CD4-positive, alpha-beta T cell treated with Interleukin-12 subunit alpha and Interleukin-12 subunit beta, for 1 hour (primary cell): ENCODE results near the gene ACOT7.

Experiments used
- DNase-seq: peaks from one replicate; pipeline ENCODE4 v3.0.0-alpha.2; 2020

ACOT7 gene

DNA sequence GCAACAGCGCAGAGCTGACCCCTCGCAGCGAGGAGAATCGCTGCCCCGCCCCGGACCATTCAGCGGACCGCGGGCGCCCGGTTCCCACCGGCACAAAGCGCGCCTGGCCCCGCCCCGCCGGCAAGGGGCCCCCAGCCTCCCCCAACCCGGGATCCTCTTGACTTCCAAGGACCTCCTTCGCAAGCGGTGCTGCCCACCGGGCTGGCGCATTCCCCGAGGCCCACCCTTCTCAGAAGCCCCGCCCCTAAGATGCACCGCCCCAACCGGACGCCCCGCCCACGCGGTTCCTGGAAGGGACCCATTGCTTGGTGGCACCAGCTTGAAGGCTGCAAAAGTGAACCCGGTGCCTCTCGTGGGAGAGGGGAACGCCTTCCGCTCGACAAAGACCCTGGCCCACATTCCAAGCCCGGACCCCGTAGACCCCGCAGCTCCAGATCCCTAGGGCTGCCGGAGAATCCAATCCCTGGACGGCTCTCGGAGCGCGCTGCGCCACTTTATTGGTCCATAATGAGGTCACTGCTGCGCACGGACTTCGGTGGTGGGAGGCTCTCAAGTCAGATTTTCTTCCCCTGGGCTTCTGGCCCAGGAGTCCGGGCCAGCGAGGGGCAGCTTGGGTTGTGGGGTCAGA, 147.6 kb downstream of the ACOT7 start:
- DNase-seq, result peak; percentile 41

DNA sequence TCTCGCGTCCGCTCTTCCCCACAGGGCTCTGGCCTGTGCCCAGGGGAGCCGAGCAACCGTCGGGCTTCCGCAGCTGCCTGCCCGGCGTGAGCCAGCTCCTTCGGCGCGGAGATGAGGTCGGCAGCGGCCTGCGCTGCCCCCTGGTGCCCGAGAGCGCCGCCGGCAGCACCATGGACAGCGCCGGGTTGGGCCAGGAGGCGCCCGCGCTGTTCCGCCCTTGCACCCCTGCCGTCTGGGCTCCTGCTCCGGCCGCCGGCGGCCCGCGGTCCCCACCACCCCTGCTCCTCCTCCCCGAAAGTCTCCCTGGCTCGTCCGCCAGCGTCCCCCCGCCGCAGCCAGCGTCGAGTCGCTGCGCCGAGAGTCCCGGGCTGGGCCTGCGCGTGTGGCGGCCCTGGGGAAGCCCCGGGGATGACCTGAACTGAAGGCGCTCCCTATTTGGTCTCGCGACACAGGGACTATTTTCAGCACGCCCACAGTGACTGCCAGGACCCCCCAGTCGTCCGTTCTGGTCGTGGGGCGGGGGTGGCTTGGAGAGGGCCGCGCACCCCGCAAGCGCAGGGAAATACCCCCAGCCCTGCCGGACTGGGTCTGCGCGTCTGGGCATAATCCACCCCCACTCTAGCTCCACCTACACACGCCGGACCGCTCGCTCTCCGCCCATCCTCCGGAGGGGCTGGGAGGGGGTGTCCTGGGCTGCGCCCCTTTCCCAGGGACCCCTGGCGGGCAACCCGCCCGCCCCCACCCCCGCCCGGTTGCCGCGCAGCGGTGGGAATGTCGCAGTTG, 148.3 kb downstream of the ACOT7 start:
- DNase-seq, result peak; percentile 83

DNA sequence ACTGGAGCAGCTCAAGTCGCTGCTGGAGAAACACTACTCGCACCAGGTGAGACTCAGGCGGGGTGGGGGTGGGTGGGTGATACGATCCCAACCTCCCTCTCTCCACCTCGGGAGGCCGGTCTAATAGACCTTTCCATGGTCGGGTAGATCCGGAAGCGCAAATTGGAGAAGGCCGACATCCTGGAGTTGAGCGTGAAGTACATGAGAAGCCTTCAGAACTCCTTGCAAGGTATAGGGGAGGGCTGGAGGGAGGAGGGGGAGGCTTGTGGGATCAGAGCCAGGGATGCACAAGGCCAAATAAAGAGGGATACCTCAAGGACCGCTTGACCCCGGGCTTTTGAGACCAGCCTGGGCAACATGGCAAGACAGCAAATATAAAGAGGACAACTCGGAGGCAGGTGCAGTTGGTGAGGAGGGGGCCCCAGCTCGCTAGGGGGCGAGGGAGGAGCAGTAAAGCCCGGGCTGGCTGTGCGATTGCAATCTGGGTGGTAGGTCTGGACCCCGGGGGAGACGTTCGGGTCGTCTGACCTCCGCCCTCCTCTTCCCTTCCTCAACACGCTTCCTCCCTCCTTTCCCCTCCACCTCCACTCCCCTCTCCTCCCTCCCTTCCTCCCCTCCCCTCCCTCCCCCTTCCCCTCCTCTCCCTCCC, 149.0 kb downstream of the ACOT7 start:
- no peak for DNase-seq

DNA sequence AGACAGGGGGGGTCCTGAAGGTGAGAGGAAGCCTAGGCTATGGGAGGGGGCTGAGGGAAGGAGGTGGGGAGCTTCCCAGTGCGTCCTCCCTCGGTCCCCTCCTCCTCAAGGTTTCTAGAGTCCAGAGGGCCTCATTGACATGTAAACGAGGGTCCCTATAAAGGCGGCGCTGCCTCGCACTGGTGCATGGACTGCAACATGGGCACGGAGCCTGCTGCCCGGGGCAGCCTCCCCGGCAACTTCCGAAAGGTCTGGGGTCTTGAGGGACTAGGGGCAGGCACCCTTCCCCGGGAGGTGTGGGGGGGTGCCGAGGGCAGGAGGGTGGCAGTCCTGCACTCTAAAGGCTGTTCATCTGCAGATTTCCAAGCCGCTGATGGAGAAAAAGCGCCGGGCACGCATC, 149.6 kb downstream of the ACOT7 start, which contains the start of gene HES3:
Gene HES3, plus strand, starts transcription at position 187 of the 400 bp plus-strand sequence. Its CDS starts 187 bp downstream, at position 374.
- no peak for DNase-seq

DNA sequence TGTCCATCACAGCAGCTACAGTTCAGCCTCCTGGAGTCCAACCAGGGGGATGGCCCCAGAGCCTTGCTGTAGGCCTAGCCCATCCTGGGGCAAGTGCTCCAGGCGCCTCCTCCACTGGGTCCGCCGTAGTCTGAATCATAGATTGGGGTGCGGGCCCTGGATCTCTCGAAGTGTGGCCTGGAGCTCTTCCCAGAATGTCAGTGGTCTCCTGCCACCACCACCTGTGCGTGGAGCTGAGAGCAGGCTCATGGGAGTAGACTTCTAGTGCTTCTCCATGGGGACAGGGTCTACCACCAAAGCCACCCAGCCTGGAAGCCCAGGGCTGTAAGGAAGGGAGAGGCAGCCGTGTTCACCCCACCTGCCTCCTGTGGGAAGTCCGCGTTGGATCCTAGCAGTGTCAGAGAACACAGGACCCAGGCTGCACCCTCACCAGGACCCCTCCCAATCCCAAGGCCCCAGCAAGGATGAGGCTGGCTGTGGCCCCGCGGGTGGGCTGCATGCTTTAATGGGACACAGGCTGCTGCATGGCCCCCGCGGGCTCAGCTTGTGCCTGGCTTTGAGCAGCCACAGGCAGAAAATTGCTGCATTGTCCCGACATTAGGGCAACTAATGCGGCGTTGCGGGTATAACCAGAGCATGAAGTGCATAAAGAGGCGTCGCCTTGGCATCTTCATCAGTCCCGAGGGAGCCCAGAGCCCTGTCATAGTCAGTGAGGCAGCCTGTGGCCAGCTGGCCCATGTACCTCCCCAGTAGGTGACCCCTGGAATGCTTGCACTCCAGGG, 150.3 kb downstream of the ACOT7 start:
- DNase-seq, result no peak

DNA sequence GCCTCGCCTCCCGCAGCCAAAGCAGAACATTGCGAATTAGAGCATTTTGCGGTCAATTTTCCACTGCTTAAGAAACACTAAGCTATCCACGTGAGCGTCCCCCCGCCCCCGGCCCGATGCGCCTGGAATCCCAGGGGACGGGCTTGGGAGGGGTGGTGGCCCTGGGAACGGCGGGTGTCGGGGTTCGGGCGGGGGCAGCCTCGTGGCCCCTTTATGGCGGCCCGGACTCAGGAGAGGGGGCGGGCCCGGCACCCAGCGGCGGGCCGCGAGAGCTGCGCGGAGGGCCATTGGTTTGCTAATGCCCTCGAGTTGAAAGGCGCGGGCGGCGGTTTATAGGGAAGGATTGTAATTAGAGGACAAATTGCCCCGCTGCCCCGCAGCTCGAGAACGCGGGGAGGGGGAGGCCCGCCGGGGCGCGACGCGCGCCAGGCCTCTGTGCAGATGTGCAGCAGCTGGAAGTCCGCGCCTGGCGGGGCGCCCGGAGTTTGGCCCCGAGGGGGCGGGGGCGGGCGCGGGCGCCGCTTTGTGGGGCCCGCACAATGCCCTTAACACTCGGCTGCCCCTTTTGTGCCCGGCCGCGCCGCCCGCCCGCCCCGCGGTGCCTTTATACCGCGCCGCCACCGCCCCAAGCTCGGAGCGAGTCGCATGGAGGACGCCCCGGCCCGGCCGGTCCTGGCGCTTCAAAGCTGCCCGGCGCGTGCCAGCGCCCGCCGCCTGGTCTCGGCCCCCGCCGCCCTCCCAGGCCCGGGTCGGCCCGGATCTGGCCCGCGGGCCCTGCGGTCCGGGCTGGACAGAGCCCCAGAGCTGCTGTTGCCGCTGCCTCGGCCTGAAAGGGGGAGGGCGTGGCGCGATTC, 151.5 kb downstream of the ACOT7 start:
- DNase-seq, result no peak

DNA sequence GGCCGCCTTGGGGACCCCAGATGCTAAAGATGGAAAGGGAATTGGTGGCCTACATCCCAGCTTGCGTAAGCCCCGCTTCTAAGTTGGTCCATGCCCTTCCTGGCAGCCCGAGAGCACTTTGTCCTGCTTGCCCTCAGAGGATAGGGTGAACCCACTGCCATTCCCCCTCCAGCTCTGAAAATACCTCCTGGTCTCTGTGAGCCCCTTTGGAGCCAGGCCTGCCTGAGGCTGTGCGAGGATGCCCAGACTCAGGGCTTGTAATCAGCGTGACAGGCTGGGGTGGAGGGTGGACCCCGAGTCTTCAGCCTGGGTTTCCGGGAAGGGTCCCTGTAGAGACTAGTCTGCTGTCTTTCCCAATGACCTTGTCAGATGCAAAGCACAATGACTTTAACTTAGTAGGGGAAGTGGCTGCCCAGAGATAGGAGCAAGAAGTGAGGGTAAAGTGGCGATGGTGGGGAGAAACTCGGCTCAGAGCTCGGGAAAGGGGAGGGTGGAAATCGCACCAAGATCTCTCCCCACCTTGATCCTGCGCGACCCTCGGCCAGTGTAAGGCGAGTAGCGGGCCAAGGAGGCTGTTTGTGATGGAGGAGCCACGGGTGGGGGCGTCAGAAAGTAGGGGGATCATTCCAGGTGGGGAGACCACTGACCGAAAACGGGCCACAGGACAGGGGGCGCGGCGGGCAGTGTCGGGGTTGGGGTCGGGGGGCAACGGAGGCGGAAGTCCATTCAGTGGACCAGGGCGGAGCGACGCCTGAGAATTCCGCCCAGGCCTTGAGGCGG, 152.3 kb downstream of the ACOT7 start:
- DNase-seq, result no peak

DNA sequence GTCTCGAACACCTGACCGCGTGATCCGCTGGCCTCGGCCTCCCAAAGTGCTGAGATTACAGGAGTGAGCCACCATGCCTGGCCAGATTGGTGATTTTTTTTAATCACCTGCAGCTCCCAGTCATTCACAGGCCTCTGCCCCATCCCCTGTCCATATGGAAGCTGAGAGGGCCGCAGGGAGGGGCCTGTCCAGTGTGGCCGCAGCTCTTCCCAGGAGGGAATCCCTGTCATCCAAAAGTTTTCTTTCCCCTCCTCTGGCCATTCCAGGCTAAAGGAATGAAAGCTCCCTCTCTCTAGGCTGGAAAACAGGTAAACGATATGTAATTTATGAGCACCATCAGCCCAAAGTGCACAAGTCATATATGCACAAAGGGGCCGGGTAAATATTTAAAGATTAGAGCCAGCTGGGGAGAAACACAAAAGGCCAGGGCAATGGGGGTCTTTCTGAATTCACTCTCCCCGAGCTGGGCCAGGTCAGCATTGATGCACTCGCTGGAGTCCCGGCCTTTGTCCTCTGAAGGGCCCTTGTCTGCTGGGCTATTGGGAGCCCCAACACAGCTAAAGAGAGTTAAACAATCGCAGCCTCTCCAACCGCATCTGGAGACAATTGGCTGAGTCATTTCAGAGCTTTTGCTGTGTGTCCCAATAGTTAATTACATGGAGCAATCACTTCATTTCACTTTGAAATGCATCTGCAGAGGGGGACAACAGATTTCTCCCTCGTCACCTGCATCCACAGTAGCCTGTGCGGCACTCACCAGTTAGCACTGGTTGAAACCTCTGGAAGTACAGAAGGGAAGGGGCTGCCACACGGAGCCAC, 153.4 kb downstream of the ACOT7 start:
- DNase-seq, result no peak

DNA sequence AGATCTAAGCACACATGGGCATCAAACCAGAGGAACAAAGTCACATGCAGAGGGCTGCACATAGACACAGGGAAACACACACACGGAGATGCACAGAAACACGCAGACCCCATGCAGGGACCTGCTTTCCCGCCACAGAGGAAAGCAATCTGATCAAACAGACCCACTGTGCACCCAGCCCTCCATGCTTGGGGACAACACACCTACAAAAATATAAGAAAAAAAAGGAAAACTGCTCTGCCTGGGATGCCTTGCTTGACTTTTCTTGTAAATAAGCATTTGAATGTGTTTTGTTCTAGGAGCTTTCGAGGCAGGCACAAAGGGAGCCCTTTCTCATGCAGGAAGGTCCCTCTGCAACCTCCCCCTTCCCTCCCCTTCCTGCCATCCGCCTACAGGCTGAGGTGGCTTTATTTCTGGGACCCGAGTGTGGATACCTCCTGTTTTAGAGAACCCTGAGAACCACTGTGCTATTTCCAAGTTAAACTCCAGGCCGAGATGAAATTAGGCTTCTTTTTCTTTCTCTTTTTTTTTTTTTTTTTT, 154.3 kb downstream of the ACOT7 start:
- DNase-seq, result no peak

DNA sequence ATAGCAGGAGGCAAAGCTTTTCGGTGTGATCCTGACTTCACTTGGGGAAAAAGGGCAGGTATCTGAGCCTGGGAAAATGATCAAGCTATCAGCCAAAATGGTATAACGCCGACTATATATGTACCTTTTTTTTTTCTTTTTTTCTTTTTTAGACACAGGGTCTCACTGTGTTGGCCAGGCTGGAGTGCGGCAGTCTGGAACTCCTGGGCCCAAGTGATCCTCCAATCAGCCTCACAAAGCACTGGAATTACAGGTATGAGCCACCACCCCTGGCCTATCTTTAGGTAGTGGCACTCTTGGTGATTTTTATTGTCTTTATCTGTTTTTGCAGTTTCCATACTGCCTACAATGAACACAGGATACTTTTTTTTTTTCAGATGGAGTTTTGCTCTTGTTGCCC, 156.5 kb downstream of the ACOT7 start:
- DNase-seq, result no peak

DNA sequence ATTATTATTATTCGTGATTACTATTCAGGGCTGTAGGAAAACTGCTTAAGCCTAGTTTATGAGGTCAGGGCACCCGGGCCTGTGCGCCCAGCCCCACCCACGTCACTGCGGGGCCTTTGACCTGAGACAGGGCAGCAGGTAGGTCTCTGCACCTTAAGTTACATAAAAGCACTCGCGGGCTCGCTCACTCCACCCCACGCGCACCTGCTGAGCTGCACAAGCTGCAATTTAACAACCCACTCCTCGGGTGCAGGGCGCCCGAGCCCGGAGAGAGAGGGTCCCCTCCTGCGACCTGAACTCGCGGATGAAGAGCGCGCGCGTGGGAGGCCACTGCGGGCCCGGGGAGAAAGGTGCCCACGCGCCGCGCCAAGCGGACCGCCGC, 158.3 kb downstream of the ACOT7 start:
- DNase-seq, result peak; percentile 9

DNA sequence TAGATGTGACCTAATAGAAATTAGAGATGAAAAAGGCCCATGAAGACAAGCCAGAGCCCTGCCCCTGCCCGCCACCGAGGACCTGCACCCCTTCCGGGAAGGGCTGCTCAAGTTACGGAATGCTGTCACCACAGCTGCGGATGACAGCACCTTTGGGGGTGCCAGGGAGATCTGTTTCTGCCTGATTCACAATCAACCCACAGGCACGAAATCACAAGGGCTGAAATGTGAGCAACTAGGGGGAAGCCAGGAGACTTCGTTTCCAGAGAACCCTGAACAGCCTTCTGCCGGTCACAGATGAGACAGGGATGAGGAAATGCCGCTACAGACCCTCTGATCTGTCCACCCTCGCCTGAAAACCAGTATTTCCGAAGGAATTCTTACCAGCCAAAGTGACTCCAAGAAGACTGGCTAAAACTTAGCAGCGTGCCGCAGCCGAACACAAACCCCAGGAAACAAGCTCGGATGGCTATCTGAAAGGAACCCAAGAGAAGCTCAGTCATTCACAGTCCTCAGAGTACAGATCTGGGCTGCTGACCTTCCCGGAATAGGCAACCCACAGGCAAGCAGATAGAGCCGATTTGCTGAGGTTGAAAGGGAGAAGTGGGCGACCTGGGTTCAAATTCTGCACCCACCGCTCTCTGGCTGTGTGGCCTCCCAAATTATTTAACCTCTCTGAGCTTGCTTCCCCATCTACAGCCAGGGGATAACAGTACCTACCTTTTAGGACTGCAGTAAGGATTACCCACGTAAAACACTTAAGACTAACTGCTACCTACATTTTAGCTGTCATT, 158.9 kb downstream of the ACOT7 start:
- DNase-seq, result no peak

DNA sequence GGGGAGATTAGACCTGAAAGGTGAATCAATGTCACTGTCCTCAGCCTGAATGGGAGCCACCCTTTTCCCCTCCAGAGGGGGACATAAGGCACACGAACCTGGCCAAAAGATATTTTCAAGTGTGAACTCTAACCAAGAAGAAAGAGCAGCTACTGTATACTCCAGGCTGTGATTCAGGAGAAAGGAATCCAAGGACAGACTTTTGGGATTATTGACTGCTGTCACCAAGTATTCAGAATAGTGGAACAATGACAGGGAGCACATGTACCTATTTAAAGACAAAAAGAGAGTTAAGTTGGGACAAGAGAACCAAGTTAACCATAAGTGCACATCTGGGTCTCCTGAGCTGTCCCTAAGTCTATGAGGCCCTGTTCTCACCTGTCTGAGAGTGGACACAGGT, 160.2 kb downstream of the ACOT7 start:
- DNase-seq, result no peak

DNA sequence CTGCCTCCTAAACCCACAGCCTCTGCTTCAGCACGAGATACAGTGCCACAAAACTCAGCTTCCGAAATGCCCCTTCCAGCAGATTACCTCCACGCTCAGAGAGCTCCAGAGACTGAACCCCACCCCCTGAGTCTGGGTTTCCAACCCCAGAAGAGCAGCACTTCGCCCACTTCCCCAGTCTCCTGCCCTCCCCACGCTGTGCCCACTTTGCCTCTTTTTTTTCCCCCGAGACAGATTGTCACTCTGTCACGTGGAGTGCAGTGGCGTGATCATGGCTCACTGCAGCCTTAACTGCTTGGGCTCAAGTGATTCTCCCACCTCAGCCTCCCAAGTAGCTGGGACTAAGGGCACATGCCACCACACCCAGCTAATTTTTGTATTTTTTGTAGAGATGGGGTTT, 167.9 kb downstream of the ACOT7 start:
- no peak for DNase-seq

DNA sequence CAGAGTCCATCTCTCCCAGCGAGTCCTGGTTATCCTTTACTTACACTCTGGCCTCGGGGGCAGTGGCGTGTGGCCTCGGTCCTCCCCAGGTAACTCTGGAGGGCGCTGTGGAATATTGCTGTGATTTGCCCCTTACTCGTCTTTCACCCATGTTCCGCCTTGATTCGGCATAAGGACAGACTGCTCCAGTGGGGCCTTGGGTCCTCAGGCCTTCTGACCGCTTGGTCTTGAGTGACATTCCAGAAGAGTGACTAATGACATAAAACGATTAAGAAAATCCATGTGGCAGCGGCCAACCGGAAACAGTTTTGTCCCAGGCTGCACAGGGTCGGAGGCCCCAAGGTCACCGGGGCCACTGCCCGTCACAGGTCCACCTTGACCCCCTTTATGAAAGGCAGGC, 168.8 kb downstream of the ACOT7 start:
- DNase-seq, result no peak

DNA sequence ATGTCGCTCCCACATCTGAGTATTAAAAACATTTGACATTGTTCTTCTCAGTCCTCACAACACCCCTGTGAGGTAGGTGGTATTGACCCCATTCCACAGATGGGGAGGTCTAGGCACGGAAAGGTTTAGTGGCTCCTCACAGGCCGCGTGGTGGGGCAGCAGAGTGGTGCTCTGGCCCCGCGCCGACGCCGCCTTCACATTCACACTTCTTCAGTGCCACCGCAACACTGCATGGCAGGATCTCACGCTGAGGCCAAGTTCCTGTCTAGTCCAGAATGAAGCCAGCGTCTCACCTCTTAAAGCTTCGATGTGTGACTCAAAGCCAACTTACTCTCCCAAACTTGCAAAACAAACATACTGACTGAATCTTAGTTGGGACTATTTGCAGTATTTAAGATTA, 169.9 kb downstream of the ACOT7 start:
- DNase-seq, result no peak

DNA sequence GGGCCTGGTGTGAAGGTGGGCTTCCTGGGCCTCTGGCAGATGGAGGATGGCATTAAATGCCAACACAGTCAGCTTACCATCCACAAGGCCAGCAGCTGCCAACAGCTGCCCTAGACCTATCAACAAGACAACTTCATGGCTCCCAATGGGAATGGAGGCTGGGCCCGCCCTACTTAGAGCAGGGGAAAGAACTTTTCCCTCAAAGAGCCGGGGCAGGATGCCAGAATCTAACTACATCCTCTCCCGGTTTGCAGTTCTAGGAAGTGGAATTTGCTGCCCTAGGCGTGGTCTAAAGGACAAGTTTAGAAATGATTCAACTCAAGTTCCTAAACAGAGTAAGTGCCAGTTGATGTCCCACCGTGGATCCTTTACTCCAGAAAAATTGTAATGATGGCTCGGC, 170.9 kb downstream of the ACOT7 start:
- no peak for DNase-seq

DNA sequence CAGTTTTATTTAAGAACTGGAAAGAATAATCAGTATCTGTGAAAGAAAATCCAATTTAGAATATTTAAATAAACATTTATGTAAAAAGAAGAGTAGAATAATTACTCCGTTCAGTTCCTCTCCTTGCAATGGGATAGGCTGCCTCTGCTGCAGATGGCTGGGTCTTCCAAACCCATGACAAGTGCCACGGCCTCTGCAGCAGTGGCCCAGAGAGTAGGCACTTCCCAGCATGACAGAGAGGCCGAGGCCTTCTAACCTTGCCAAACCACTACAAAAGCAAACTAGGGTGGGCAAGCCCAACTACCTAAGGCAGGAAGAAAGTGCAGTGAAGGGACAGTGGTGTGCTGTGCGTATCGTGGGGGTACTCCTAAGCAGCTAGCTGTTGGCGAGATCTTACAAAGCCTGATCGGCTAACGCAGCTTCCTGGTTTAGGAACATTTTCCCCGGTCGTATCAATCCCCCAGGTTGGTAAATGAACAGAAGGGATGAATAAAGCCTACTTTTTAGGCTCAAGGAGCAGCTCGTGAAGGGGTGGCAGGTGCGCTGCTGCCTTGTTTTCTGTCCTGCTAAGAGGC, 172.3 kb downstream of the ACOT7 start:
- no peak for DNase-seq

DNA sequence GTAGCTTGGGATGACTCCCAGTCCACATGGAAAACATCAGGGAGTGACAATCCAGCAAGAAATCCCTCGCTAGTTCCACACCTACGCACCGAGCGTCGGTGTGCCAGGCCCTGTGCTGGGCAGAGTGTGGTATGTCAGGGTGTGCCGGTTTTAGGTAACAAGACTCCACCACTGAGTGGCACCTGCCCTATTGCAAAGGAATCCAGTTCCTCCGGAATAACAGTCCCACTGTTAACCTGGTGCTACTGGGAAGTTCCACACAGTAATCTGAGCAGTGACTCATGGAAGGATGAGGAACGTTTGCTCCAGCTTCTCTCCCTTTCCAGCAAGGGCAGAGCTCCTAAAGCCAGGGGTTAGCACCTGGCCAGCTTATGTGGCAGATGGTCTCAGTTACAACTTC, 173.3 kb downstream of the ACOT7 start:
- no peak for DNase-seq
